ENCODE measurements around the gene PRDM9. TPM values are rescaled to one million over a fixed set of nuclear protein-coding genes. Genes with fewer than 3 reads are reported as not detected.
A peak's percentile ranks its signal among the peaks of the same experiment; 100 is the strongest.

The PRDM9 gene
- total RNA-seq, result not detected

- peak; percentile 63 for ATAC-seq
- H3K27me3 ChIP-seq, result no peaks in the 10 kb centered on the region
- no peaks in the 10 kb centered on the region for H3K4me1 ChIP-seq
- 53% methylated on average over 10 of the region's 27 CpGs; no CpG with 5 or more reads in 1 of the 2 donors for whole genome bisulfite sequencing, 2 donors (ENCODE audit: low coverage in 1 of 2)
- peaks cover 0 to 17% (median 0%) of the 10 kb centered on the region in 3 donors for H3K9me3 ChIP-seq
- TF ChIP-seq EP300 (IDR thresholded peaks at IDR 0.05), result no peak
- no peak for TF ChIP-seq CTCF (IDR thresholded peaks at IDR 0.05)
- no peak for TF ChIP-seq POLR2AphosphoS5 (IDR thresholded peaks at IDR 0.05)
- TF ChIP-seq POLR2A (IDR thresholded peaks at IDR 0.05), result no peak
- peak within 1 kb of the TSS in 1 of 2 donors; percentile 28 for H3K4me3 ChIP-seq
- H3K27ac ChIP-seq, result peak within 1 kb of the TSS in 2 of 4 donors; percentile 19 to 32
- no peaks in the 10 kb centered on the region for H3K36me3 ChIP-seq
Observed at GRCh38 chr5:23507278-23507685, at the start of gene PRDM9. PRDM9 (plus strand) TSS chr5:23507609; CDS start chr5:23509034, 1,425 bp downstream.

DNA sequence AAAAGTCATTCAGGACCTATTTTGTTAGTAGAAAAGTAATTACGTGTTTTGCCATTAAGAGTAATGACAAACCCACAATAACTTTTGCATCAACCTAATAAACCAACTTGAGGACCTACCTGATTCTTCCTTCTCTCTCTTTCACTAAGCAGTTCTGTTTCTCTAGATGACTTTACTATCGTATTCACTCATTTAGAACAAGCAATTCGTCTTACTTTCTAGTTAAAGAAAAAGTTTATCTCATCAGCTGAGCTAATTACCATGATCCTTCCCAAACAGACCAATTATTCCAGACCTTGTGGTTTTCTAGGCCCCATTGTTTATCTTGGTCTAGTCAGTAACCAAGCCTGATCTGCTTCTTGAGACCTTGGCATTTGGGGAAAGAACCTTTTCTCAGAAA is 49.6 kb upstream of the PRDM9 start:
- no peaks in the 10 kb centered on the region for H3K4me1 ChIP-seq
- no peaks in the 10 kb centered on the region for H3K9me3 ChIP-seq
- no peaks in the 10 kb centered on the region for H3K36me3 ChIP-seq
- no peak overlapping the region for H3K27ac ChIP-seq
- no peak for ATAC-seq
- WGBS, 2 donors (ENCODE audit: low coverage in 1 of 2), result 71 to 73% methylated on average over 3 of the region's 3 CpGs
- no peak overlapping the region for H3K4me3 ChIP-seq
- no peaks in the 10 kb centered on the region for H3K27me3 ChIP-seq
- TF ChIP-seq EP300 (IDR thresholded peaks at IDR 0.05) (no peak), POLR2A (IDR thresholded peaks at IDR 0.05) (no peak), CTCF (IDR thresholded peaks at IDR 0.05) (no peak), POLR2AphosphoS5 (IDR thresholded peaks at IDR 0.05) (no peak)

GRCh38 chr5:23459214-23459613 is 48.2 kb upstream of the PRDM9 start:
- ATAC-seq, result no peak
- Histone ChIP-seq H3K36me3 (no peaks in the 10 kb centered on the region), H3K4me3 (no peak overlapping the region), H3K4me1 (no peaks in the 10 kb centered on the region), H3K27ac (no peak overlapping the region), H3K27me3 (no peaks in the 10 kb centered on the region), H3K9me3 (no peaks in the 10 kb centered on the region)
- 83 to 100% methylated on average over 2 to 3 of the region's 3 CpGs for WGBS, 2 donors (ENCODE audit: low coverage in 1 of 2)
- TF ChIP-seq CTCF (IDR thresholded peaks at IDR 0.05) (no peak), POLR2AphosphoS5 (IDR thresholded peaks at IDR 0.05) (no peak), EP300 (IDR thresholded peaks at IDR 0.05) (no peak), POLR2A (IDR thresholded peaks at IDR 0.05) (no peak)

DNA sequence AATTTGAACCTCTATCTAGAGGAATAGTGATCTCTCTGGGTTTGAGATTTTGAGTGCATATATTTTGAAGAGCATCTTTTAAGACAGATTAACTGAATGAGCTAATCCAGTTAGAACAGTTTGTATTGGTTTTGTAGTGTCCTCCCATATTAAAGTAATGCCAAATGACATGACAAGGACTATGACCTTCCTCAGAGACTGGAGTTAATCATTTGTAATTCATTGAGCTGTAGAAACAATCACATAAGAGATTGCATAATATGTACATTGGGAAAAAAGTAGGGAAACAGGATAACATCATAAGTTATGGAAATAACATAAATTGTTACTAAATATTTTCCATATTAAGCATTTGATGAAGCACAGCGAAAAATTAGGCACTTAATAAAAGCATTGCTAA is 45.8 kb upstream of the PRDM9 start:
- H3K27ac ChIP-seq, result no peak overlapping the region
- no peak for ATAC-seq
- WGBS, 2 donors (ENCODE audit: low coverage in 1 of 2), result 80 to 85% methylated on average over 1 of the region's 1 CpG
- TF ChIP-seq EP300 (IDR thresholded peaks at IDR 0.05) (no peak), POLR2AphosphoS5 (IDR thresholded peaks at IDR 0.05) (no peak), CTCF (IDR thresholded peaks at IDR 0.05) (no peak), POLR2A (IDR thresholded peaks at IDR 0.05) (no peak)
- H3K36me3 ChIP-seq, result no peaks in the 10 kb centered on the region
- no peaks in the 10 kb centered on the region for H3K27me3 ChIP-seq
- H3K9me3 ChIP-seq, result no peaks in the 10 kb centered on the region
- no peaks in the 10 kb centered on the region for H3K4me1 ChIP-seq
- no peak overlapping the region for H3K4me3 ChIP-seq

DNA sequence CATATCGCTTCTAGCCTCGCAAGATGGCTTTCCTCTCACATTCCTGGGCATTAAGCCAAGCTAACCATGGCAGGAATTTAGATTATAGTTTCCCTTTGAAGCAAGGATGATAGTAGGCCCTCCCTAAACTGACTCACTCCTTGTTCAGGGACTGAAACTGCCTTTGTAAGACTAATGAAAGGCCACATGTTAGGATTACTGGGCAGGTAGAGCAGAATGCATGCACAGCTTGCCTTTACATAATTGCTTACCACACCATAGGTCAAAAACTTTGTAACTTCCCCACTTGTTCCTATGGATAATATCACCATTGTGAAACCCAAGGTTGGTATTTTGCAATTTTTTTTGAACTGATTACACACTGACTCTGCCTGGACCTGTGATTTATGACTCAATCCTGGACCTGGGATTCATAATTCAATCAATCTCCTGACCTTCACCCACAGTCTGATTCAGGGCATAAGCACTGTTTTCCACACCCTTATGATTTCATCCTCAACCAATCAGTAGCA is 41.0 kb upstream of the PRDM9 start:
- H3K4me1 ChIP-seq, result no peaks in the 10 kb centered on the region
- no peaks in the 10 kb centered on the region for H3K27me3 ChIP-seq
- no peak overlapping the region for H3K27ac ChIP-seq
- no peak for ATAC-seq
- H3K9me3 ChIP-seq, result no peaks in the 10 kb centered on the region
- H3K36me3 ChIP-seq, result no peaks in the 10 kb centered on the region
- TF ChIP-seq EP300 (IDR thresholded peaks at IDR 0.05), result no peak
- no peak for TF ChIP-seq POLR2A (IDR thresholded peaks at IDR 0.05)
- no peak for TF ChIP-seq POLR2AphosphoS5 (IDR thresholded peaks at IDR 0.05)
- no peak for TF ChIP-seq CTCF (IDR thresholded peaks at IDR 0.05)
- WGBS, 2 donors (ENCODE audit: low coverage in 1 of 2), result 19 to 29% methylated on average over 2 of the region's 2 CpGs
- H3K4me3 ChIP-seq, result no peak overlapping the region

Data from gastroesophageal sphincter (tissue), 4 donors.